GM18907 (cell line): ENCODE data around the gene NKX6-1.

ENCODE experiments used
- ATAC-seq: cut with Tn5 transposase; IDR thresholded peaks from one replicate; pipeline ENCODE4 v1.9.1; 2021; ENCODE audit warnings: mild to moderate bottlenecking, moderate library complexity; ENCODE audit not compliant: unreplicated experiment

Gene NKX6-1

DNA sequence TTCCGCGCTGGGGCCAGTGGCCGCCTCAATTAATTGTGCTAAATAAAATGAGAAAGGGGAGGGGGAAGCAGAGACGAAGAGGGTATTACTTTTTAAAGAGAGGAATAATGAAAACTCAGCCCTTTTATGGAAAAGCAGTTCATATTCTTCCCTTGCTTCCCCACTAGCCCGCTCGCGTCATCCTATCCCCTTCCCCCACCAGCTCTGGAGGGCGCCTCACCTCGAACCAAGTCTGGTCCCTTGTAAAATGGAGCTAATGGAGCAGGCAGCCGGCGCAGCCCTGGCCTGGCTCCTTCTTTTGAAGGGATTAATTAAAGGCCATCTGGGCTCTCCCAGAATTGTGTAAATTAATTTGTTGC, 511 bp upstream of the NKX6-1 start:
- ATAC-seq = no peak

GRCh38 chr4:84498203-84498934, 723 bp downstream of the NKX6-1 start:
- no peak for ATAC-seq

- ATAC-seq = no peak
These were observed 1.4 kb downstream of the NKX6-1 start for GRCh38 chr4:84497504-84498202.

DNA sequence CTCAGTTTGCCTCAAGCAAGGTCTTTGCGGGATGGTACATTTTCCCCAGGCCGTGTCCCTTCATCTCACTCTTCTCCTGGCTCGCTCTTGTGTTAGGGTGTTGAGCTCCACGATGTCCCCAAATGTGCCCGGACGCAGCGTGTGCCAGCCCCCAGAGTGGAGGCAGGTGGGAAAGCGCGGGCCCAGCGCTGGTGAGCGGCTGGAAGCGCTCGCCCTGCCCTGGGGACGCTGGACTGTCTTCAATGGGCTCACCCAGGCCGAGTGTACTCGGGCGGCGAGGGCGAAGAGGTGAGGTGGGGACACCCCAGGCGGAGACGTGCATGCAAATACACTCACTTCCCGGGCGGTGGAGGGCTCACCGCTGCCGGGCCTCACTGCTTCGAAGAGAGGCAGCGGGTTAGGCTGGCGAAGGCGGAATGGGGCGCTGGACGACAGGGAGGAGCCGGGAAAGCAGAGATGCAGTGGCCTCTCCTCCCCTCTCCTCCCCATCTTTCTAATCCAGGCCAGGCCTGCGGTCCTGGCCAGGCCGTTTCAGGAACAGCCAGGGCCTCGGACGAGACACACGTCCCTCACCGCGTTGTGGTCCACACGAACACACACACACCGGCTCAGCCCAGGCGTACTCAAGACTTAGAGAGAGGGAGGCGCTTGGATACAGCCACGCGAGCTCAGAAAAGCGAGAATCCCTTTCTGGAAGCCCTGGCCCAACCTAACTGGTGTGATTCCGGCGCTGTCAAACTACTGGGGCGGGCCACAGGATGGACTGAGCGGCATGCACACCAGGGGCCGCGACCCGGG, 2.2 kb downstream of the NKX6-1 start:
- ATAC-seq = no peak

DNA sequence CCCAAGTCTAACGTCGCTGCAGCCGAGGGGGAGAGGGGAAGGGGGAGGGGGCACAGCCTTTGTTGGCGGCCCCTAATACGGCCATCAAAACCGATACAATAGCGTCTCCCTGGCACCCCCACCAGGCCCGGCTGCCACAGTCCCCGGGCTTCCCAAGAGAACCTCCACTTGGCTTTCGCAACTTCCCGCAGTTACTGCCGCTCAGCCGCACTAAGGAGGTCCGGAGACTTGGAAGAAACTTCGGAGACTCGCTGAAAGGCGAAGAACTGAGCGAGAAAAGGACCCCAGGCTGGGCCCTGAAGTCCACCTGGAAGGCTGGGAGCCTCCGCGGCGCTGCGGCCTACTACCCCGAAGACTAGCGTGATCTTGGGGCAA, 2.8 kb downstream of the NKX6-1 start:
- ATAC-seq = no peak

GRCh38 chr4:84495794-84496261, 3.3 kb downstream of the NKX6-1 start:
- ATAC-seq = no peak

DNA sequence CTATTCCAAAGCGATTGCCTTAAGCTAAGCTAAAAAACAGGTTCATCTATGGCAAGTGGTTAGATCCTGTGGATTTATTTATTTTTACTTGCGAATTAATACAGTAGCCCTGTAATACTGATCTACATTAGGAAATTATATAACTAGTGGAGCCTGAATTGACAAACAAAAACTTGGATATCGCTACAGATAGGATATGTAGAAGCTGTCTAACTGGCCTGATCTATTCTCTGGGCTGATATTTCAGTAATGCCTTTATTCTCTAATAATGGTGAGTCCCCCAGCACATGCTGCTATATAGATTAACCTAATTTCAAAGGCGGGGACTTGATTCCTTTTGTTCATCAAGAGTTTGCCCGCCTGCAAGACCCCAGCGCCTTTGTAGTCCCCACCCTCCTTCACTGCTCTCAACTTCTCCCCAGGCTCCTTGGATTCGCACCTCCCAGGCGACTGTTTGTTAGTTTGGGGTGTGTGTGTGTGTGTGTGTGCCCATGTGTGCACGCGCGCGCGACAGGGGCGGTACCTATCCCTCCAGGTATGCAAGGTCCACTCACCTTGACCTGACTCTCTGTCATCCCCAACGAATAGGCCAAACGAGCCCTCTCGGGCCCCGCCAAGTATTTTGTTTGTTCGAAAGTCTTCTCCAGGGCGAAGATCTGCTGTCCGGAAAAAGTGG, 3.8 kb downstream of the NKX6-1 start:
- no peak for ATAC-seq

DNA sequence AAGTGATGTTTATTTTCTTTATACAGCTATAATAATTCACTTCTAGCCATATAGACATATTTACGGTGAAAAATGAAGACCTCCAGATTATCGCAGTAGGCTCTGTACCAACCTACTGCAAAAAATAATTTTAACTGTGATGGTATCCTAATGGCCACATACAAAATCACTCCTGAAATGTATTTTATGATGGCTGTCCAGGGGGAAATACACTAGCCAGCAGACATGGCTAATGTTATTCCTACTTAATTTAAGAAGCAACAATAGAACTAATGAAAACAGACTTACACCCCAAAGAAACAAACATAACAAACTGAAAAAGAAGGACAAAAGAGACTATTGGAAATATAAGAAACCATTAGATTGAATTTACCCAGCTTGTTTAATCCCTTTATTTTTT, 4.6 kb downstream of the NKX6-1 start:
- no peak for ATAC-seq

GRCh38 chr4:84494076-84494475, 5.0 kb downstream of the NKX6-1 start:
- no peak for ATAC-seq

GRCh38 chr4:84493092-84493850, 5.8 kb downstream of the NKX6-1 start:
- ATAC-seq = no peak

DNA sequence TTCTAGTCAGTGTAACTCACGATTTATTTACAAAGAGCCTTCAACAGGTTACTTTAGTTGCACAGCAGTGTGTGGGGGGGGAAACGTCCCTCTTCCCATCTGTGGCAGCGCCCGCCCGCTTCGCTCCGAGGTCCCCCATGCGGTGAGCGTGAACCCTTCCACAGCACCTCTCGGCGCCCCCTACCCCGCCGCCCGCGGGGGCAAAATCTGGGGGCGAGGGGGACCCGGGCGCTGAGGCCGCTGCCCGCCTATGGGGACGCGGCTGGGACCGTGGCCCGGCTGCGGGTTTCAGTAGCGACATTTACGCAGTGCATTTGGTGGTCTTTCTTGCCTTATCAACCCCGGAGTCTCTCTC, 6.4 kb downstream of the NKX6-1 start:
- ATAC-seq = no peak

DNA sequence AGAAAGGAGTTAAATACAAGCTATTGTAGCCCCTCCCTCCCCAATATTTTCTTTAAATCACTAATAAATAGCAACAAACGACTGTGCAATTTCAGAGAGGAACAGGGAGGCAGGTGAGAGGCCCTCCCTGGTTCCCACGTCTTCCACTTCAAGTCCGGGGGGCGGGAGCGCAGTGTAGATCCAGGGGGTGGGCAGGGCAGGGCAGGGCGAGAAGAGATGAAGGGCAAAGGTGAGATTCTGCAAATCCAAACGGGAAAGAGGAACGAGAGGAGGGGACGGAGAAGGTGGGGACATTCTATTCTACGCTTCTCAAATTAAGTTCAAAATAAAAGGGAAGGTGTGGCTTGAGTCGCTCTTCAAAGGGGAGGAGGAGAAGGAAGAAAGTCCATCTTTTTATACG, 6.8 kb downstream of the NKX6-1 start:
- no peak for ATAC-seq

DNA sequence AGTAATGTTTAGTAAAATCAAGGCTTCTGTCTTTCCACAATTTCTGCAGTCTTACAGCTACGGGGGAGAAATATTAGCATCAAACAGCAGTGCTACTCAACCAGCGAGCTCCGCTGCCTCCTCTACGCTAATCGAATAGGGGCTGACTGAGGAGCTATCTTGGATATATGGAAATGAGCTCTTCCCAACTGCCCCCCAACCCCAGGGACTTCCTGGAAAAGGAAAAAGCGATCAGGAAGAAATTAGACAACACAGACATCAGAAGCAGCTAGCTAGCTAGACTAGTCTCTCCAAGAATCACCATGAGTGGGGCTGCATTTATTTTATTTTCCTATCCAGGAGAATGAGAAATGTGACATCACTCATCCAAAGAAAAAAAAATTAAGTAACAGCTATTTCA, 7.6 kb downstream of the NKX6-1 start:
- no peak for ATAC-seq

DNA sequence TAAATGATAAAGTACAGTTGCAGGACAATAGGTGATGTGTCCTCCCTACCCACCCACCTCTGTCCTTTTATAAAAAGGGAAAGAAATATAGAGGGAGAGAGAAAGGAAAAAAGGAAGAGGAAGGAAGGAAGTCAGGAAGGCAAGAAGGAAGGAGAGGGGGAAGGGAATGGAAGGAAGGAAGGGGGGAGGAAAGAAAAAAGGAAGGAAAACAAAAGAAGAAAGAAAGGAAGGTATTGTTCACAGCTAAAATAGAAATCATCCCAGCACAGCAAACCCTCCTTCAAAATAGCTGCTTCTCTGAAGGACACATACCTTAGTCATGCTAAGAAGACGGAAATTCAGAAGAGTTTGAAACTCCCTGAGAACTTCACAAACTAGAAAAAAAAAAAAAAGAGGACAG, 8.4 kb downstream of the NKX6-1 start:
- no peak for ATAC-seq

- ATAC-seq = no peak
These were observed 14.9 kb downstream of the NKX6-1 start for GRCh38 chr4:84484236-84484635.

DNA sequence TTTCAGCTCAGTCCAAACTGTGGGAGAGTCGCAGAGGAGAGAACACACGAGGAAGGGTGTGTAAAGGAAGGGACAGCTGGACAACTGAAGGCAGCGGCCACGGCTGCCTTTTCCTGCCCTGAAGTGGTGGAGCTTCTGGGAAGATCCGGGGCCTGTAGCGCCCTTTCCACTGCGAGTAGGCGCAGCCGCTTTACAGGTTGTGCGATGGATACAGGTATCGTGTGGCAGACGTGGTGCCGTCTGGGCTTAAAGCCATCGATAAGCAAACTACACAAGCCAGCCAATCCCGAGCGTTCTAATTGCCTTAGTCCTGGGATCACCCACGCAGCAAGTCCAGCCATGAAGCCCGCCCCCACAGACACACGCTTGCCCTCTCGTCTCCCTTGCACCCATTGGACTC, 15.4 kb downstream of the NKX6-1 start:
- no peak for ATAC-seq

DNA sequence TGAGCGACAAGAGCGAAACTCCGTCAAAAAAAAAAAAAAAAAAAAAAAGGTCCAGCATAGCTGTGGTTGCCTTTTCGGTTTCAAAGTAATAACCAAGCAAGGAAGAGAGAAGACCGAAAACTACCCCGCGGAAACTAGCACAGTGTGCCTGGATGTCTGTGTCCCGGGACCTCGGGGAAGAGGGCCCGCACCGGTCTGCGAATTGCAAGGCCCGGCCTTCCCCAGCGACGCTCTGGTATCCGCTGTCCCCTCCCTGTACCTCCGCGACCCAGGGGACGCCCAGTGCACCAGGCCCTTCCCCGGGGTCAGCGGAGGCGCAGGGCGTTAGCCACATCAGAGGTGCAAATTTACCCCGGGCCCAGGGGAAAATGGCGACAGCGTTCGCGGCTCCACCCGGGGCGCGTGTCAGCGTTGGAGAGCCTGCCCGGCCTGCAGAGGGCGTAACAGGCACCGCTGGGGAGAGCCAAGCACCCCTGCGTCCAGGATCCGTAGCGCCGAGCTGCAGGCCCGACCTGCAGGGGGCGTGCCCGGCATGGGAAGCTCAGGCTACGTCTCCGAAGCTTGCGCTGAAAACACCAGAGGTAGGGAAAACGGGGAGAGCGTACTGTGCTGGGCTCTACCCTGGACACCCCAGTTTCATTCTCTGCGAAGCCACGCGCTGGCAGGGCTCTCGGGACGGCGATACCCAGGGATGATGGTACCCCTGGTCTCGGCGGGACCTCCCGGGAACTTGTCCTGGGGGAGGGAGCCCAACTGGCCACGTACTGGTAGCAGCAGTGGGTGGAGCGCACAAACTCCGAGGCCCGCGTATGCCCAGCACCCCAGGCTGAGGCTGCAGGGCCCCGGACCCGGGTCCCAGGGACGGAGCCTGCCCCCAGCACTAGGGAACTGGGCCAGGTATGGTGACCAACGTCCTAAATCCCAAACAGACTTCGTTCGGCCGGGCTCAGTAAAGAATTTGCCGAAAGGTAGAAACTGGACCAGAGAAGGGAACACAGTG, 16.2 kb downstream of the NKX6-1 start:
- no peak for ATAC-seq

DNA sequence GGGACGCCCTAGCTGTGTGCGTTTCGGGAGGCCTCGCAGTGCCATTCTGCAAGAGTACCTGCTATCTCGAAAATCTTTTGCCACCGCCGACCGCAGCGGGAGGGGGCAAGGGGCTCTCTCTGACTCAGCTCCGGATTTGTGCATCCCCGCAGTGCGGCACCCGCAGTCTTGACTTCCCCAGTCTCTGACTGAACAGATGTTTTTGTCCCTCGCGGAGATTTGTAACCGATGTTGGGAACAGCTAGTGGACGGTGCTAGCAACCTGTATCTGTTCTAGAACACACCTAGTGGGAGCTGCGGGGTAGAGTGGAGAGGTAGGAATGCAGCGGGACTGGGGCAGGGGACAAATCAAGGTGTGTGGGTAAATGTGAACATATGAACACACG, 17.2 kb downstream of the NKX6-1 start:
- ATAC-seq = no peak

DNA sequence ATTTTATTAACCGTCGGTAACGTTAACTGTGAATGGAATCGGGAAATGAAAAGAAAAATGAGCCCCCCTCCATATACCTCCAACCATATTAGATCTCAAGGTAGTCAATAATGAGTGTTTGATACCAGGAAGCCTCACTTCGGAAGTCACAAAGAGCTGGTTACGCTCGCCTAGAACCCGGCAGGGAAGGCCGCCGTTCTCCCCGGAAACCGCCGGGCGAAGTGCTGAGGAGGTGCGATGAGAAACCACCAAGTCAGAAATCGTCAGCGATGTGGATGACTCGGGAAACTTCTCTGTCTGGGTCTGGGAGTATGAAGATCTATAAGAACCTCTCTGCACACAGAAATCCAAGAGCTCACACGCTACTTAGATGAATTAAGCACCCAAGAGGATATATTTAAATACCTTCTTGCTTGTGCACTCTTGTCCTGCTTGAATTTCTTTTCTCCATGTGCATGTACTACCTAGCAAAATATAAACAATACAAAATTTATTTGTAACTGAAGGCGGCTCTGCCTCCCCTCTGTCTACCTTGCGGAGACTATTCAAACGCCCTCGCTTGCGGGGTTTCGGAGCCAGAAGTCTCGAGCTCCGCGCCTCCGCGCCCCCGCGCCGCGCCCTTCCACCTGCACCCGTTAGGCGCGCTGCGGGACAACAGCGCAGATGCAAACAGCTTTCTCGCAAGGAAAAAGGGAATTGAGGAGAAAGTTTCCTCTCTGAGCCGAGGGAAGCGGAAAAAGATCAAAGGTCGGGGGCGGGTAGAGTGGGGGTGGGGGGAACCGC, 17.8 kb downstream of the NKX6-1 start:
- no peak for ATAC-seq
